Ovary (tissue), 3 donors: ENCODE data around the gene GMNN.

Experiments used
- EP300 ChIP-seq: sonication (generic); formaldehyde crosslinking; IDR thresholded peaks from one replicate; pipeline ENCODE4 v1.6.1; 2017; ENCODE audit warnings: antibody characterized with exemption
- TF ChIP-seq, protein P1 (sequence below), 3 donors: fragments of 450-650 bp in 2 of 3; fragments of 200-600 bp in 1 of 3; IDR thresholded peaks; one replicate each; pipeline versions ENCODE4 v1.5.1 to v1.8.0; 2016 to 2022; ENCODE audit warnings: antibody characterized with exemption in 3 of 3, mild to moderate bottlenecking in 1 of 3
- donor health status: DM: no; HTN: no; CAD: no.

DNA sequence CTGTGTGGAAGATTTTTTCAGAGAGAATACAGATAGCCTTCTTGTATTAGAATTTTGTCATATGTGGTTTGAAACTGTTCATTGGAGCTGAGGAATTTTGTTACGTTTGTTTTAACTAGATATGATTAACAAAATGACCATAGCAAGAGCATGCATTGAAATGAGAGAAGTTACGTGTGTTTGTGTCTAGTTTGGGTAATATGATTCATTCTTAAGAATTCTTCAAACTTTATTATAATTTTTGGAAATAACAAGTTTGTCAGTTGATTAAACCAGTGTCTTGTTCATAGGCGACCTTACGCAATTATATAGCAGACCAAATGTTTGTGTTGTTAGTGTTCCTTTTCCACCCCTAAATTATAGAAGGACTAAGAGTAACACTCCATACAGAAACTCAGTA, 5.5 kb downstream of the GMNN start:
- TF ChIP-seq, protein P1, sequence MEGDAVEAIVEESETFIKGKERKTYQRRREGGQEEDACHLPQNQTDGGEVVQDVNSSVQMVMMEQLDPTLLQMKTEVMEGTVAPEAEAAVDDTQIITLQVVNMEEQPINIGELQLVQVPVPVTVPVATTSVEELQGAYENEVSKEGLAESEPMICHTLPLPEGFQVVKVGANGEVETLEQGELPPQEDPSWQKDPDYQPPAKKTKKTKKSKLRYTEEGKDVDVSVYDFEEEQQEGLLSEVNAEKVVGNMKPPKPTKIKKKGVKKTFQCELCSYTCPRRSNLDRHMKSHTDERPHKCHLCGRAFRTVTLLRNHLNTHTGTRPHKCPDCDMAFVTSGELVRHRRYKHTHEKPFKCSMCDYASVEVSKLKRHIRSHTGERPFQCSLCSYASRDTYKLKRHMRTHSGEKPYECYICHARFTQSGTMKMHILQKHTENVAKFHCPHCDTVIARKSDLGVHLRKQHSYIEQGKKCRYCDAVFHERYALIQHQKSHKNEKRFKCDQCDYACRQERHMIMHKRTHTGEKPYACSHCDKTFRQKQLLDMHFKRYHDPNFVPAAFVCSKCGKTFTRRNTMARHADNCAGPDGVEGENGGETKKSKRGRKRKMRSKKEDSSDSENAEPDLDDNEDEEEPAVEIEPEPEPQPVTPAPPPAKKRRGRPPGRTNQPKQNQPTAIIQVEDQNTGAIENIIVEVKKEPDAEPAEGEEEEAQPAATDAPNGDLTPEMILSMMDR (IDR thresholded peaks at IDR 0.05), result no peak
- TF ChIP-seq EP300, result no peak
